Glomerular visceral epithelial cell (primary cell): ENCODE data around the gene BMP2K.

Experiments
- DNase-seq: peaks from one replicate; pipeline ENCODE4 v3.0.0-alpha.2; 2016; ENCODE audit errors: extremely low spot score

BMP2K gene

DNA sequence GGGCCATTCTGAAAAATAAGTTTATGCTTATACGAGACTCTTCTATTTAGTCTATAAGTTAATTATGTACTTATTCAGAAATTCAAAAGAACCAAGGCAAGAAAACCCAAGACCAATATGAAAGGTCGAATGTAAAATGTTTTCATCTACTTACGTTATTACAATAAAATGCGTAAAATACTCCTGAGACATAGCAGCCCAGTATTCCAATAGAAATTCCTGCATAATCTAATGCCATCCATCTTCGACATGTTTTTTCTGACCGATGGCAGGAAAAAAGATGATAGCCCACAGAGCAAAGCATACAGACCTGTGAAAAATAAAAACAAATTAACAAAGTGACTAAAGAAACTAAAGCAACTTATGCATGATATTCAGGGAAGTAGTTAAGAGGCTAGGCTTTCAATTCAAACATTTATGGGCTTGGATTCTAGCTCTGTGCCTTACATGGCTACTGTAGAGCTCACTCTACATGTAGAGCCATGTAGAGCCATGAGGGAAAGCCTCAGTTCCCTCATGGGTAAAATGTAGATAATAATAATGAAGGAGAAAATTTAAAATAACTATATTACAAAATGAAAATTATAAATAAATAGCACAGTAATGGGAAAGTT is 154.0 kb downstream of the BMP2K start:
- no peak for DNase-seq

DNA sequence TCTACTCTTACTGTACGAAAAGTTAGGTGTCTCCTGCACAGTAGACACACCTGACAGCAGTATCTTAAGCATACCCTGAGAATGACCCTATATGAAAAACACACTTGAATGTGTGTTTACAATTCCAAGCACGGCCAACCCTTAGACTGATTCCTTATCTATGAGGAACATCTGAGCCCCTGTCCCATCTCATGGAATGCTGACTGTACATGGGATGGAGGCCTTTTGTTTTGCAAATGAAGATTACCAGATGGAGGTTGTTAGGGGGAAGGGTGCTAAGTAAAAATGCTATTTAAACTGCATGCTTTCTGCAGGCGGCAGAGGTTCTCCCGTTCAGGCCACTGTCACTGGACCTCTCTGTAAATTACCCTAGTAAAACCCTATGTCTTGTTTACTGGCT is 160.8 kb downstream of the BMP2K start:
- DNase-seq: no peak

DNA sequence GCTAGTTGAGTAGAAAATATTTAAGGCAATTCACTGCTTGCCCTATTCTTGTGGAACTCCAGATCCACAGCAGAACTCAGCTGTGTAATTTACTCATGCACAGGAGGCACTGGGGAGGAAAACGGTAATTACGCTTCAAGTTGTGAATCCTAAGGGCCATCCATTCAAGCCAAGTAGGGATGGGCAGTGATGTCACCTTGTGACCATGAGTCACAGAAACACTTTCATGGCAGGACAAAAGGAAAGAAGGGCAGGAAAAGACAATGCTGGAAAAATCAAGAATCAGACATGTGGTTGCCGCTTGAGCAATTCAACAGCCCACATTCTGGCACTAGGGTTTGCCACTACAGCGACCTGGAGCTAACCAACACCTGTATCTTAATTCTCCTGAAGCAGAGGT is 161.7 kb downstream of the BMP2K start:
- DNase-seq: peak; percentile 42

DNA sequence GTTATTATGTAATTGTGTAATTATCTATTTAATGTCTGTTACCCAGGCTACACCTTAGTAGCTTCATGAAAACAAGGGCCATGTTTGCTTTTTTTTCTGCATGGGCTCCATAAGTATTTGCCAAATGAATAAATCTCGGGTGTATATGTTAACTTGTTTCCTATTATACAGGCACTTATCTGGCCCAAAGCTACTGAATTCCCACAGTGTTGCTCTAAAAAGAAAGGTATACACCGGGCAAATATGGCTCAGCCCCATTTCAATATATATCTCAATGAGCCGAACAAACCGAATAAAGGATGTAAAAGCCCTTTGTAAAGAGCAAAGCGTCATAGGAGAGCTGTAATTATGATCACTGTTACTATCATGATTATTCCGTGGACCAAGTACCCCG is 162.3 kb downstream of the BMP2K start:
- no peak for DNase-seq

DNA sequence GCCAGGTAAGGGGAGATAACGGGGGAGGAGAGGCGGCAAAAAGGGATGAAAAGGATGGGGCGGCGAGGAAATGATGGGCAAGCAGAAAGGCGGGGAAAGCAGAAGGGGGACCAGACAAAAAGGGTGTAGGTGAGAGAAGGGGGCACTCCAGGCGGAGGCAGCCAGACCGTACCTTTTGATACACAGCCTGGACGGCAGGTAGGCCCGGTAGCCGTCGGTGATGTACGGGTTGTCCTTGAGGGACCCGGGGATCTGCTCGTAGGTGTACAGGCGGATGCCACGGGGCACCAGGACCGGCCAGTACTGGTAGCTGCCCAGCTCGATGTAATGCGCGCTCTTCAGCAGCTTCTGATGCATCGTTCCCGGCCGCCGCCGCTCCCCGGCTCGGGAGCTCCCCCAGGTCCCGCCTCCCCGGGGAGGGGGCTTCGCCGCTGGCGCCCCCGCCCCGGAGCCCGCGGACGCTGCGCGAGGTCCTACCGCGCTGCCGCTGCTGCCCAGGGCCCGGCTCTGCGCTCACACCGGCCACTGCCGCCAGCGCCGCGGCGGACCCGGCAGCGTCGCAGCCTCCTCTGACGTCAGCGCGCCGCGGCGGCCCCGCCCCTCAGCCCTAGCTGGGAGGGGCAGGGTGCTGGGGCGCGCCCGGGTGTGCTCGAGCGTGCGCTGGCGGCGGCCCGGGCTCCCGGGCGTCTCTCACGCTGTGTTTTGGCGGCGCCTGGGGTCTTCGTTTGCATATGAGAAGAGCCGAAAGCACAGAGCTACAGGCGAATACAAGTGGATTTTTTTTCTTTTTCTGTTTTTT is 162.9 kb downstream of the BMP2K start, which contains the start of gene PAQR3:
Gene PAQR3 (minus strand): TSS at position 571 of the 799 bp plus-strand sequence. CDS start 214 bp downstream, at position 357.
- peak; percentile 89 for DNase-seq

DNA sequence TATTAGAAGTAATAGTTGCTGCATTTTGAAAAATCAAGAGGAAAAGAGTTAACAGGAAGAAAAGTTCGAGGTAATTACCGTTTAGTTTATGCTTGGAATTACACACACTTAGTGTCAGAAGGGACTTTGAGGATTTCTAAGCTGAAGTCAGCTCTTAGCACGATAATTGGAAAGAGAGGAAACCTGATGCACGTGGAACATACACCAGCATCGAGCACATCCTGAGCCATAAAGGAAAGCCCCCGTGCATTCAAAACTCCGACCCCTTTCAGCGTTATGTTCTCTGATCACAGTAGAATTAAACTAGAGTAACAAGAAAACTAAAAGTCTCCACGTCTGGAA is 163.5 kb downstream of the BMP2K start:
- DNase-seq: no peak

DNA sequence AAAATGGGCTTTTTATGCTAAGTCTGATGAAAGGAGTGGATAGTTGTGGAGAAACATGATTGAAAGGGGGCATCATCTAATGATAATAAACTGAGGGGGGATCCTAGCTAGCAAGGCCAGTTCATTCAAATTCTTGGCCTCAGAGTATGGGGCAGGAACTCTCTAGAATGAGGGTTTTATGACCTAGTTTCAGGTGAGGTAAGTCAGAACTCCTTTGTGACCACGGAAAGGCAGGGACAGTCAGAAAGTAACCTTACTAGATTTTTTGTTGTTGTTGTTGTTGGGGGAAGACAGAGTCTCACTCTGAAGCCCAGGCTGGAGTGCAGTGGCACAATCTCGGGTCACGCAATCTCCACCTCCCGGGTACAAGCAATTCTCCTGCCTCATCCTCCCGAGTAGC is 164.6 kb downstream of the BMP2K start:
- no peak for DNase-seq

DNA sequence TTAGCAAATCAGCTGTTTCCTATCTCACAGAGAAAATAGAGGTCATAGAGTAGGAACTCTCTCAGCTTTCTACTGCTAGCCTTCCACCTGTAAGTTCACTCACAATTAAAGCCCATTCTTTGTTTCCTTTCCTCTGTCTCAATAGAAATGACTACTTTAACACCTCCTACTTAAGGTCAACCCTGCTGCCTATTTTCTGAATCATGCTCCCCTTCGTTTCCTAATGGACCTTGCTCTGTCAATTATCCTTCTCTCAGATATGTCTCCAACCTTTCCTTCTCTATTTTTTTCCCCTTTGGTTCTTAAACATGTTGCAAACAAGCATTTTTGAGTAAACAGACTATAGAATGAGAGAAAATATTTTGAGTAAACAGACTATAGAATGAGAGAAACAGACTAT is 168.2 kb downstream of the BMP2K start:
- no peak for DNase-seq

DNA sequence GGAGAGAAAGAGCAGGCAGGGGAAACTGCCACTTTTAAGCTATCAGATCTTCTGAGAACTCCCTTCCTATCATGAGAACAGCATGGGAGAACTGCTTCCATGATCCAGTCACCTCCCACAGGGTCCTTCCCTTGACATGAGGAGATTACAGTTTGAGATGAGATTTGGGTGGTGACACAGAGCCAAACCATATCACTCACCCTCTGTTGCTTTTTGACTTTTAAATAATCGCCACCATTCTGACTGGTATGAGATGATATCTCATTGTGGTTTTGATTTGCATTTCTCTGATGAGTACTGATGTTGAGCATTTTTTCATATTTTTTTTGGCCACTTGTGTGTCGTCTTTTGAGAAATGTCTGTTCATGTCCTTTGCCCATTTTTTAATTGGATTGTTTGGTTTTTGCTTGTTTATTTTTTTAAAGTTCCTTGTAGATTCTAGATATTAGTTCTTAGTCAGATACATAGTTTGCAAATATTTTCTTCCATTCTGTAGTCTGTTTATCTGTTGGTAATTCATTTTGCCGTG is 169.6 kb downstream of the BMP2K start:
- no peak for DNase-seq

DNA sequence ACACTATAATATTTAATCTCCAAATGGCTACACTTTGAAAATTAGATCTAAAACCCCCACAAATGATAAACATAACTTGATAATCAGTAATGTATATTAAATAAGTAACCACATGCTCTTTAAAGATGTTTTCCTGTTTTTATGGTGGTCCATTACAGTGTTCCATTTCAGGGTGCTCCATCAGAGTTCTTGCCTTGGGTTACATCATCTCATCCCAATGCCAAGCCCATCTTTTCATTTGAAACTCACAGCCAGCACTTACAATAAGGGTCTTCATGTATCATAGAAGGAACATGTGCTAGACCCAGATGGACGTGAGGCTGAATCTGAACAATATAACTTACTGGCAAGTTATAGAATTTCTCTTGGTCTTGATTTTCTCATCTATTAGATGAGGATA is 173.6 kb downstream of the BMP2K start:
- DNase-seq: no peak

DNA sequence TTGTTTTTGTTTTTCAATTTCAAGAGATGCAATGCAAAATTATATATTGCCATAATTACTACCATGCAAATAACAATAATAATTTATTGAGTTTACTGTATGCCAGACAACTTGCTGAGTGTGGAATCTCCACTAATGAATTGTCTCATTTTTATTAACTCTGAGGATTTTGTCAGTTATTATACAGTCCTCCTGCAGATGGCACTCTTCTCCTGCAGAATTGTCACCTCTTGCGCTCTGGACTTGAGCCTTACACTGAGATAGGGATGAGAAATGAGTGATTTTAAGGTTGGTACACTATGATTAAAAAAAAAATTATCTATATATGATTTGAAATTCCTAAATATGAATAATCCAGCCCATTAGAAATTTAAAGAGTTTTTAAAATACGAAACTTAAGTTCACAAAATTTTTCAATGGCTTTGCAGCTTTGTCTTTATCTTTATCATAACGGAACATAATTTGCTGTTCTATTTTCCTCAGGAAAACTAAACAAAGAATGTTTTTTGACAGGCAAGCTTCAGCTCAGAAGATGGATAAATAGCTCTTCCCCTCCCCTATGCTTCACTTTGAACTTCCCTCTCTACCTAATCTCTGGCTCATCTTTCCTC is 175.8 kb downstream of the BMP2K start:
- DNase-seq: peak; percentile 48

DNA sequence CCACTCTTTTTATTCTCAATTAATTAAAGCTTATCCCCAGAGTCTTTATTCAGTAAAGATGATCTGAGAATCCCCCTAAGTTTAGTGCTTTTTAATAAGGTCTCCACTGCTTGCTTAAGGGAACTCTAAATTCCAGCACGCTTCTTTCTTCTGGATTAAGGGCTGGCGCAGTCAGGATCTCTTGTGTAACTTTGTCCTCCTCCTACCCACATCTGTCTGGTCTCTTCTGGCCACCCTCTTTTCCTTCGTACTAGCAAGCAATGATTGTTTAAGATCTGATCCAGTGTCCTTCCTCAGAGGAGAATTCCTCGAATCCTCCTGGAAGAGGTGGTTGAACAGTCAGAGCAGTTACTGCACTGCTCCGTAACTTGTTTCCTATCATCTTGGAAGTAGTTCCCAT is 177.1 kb downstream of the BMP2K start:
- DNase-seq: no peak

DNA sequence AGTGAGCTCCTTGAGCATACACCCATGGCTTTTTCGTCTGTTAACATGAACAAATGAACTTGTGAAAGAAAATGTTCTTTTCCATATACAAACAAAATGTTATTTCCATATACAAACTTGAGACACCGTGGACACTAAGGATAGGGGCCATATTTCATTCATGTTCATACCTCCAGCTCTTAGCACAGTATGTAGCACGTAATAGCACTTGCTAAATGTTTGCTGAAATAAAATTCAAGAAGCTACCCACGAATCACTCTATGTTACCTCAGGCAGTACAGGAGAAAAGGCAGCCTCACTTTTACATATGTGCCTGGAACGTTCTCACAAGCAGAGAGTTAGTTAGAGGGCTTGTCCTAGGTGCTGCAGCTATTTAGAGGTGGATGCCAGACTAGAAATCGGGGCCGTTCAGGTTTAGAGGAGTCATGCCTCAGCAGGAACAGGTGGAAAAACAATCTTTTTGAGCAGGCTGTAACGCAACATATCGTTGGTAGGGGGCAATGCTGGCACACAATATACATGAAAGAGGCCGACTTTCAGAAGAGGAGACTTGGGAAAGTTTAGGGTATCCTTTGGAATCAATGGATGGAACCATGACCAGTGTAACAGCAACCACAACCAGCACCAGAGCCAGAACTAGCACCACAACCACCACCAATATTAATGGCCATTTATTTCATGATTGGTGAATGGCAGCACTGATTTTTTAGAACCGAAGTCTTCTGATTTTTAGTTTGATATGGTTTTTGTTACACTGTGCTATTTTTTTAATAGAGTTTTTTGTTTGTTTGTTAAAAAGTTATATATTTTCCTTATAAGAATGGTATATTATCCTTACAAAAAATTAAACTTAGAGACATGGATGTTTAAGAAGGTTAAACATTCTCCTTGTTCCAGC is 177.9 kb downstream of the BMP2K start:
- peak; percentile 11 for DNase-seq

DNA sequence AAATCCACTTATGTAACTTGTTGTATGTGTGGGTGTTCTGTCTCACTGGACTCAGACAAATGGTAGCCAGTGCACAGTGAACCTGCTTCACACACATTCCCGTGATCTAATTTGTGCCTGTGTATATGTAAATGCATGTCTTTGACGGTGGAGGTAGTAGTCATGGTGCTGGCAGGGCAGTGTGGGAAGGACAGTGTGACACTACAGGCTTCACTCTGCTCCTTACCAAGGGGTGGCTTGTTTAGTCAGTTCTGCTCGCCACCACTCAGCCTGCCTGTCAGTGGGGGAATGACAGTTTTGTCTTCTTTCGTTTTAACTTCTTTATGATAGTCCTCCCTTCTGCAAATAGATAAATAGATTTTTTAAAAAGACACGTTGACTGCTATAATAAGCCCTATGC is 180.8 kb downstream of the BMP2K start:
- DNase-seq: no peak

DNA sequence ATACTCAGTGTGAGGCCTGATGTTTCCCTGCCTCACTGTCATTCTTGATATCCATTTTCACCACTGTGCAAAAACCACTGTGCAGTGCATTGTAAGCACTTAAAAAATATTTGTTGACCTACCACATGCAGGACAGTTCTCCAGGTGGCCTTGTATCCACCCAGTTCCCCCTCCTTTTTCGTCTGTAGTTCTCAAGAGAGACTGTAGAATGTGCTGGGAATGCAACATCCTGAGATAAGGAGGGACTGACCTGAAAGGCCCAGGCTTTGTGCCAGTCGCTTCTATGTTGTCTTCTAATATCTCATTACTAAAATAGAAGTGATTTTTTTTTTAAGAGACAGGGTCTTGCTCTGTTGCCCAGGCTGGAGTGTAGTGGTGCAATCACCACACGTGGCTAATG is 184.8 kb downstream of the BMP2K start:
- DNase-seq: no peak
